Right lobe of liver (tissue), 6 donors: Measurements from ENCODE around the gene HOXB5. TPM values are rescaled to one million over a fixed set of nuclear protein-coding genes. Genes with fewer than 3 reads are reported as not detected.

ENCODE experiments used
- ATAC-seq, 4 donors: fragments of 200-7000 bp; cut with Tn5 transposase; one replicate each; pipeline ENCODE4 v1.9.1; 2020; ENCODE audit warnings: mild to moderate bottlenecking in 4 of 4, moderate library complexity in 4 of 4
- DNase-seq, 3 donors: peaks; one replicate each; pipeline ENCODE4 v3.0.0-alpha.2; 2020
- H3K27ac ChIP-seq, 3 donors: fragments of 200-600 bp; one replicate each; pipeline ENCODE4 v1.8.0; 2022
- H3K27me3 ChIP-seq, 2 donors: fragments of 200-600 bp; one replicate each; pipeline ENCODE4 v1.8.0; 2022
- H3K36me3 ChIP-seq, 4 donors: fragments of 200-600 bp; sonication (generic) in 1 of 4; one replicate each; pipeline versions ENCODE4 v1.5.1 to v1.8.0; 2017 to 2022; ENCODE audit warnings: control low read depth in 1 of 4
- H3K4me1 ChIP-seq, 4 donors: fragments of 200-600 bp; sonication (generic) in 1 of 4; one replicate each; pipeline versions ENCODE4 v1.5.1 to v1.8.0; 2017 to 2022; ENCODE audit warnings: control low read depth in 1 of 4
- H3K4me3 ChIP-seq, 3 donors: fragments of 200-600 bp; one replicate each; pipeline ENCODE4 v1.8.0; 2022
- H3K9me3 ChIP-seq, 4 donors: fragments of 200-600 bp; sonication (generic) in 1 of 4; one replicate each; pipeline versions ENCODE4 v1.5.1 to v1.8.0; 2017 to 2022; ENCODE audit warnings: control low read depth in 1 of 4
- POLR2A ChIP-seq: fragments of 450-650 bp; IDR thresholded peaks from one replicate; pipeline ENCODE4 v1.6.1; 2017; ENCODE audit warnings: antibody characterized with exemption, mild to moderate bottlenecking
- WGBS: methylation state at CpG from one replicate; pipeline ENCODE4 v1.1.6; 2018; ENCODE audit warnings: low coverage, low lambda C conversion rate; ENCODE audit not compliant: insufficient coverage; ENCODE audit errors: missing lambda C conversion rate; 5-methylcytosine and 5-hydroxymethylcytosine counted together
- intact Hi-C, 2 donors: fragments of 100-400 bp; cut with DNase I; formaldehyde crosslinking; loops; one replicate each; pipeline versions ENCODE4 v1.11.2 to v1.14.1; 2022
- total RNA-seq, 6 experiments: library from RNA; depleted of rRNA in 2 of 6; stranded (reverse); fragments of >200 nt in 2 of 6; fragmentation: NEBNext Ultra II Directional in 3 of 6; extraction: Animal tissue kit (Norgen Biotek cat#: 25700) in 3 of 6; gene quantifications; one replicate each; pipeline versions ENCODE4 v1.1.0 to v1.2.4, GENCODE V29; 2016 to 2023
- TF ChIP-seq, protein P1 (sequence below), 4 donors: fragments of 200-600 bp in 3 of 4; fragments of 450-650 bp in 1 of 4; IDR thresholded peaks; one replicate each; pipeline versions ENCODE4 v1.5.1 to v1.8.0; 2016 to 2022; ENCODE audit warnings: antibody characterized with exemption in 4 of 4, mild to moderate bottlenecking in 2 of 4
- donor health status: DM: no; HTN: yes; CAD: no.
- donor health status: DM: no; HTN: no; CAD: no.
- donor health status: DM: no; HTN: no; CAD: no.
- donor health status: DM: no; HTN: yes; CAD: no.
- donor health status: DM: no; HTN: yes; CAD: no.

The HOXB5 gene
- total RNA-seq, 6 experiments from 2014 or later = 0.11 to 0.29 (median 0.19) TPM; not detected in 1

DNA sequence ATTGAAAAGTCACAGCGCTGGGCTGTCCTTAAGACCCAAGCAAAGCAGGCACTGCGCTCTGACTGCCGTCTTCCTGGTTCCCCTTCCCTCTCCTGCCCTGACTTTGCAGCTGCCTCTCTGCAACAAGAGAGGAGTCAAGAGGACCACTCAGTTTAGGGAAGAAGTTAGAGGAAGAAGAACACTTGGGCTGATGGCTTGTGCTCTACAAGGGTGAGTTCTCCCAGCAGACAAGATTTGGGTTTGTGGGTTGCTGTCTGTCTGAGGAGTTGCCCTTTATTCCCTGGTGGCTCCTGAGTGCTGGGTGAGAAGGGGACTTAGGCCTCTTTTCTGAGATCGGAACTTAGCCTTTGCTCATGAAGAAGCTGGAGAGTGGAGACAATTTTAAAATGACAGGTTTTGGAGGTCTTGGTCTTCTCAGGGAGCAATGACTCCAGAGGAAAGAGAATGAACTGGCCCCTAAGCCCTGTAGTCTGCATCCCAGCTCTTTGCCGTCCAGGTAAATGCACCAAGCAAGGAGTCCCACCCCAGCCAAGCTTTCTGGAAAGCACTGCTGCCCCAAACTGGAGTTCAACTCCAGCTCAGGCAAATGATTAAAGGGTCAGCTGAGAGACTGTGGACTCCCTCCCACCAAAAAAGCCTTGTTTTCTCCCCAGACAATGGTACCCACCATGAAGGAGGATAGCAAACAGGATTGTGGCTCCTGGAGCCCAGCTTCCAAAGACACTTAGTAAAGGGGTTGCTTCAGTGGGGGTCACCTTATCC lies 35.3 kb upstream of the HOXB5 start:
- peak in 1 of 4 donors; percentile 31 for ATAC-seq
- no peak for TF ChIP-seq POLR2A
- TF ChIP-seq, protein P1, sequence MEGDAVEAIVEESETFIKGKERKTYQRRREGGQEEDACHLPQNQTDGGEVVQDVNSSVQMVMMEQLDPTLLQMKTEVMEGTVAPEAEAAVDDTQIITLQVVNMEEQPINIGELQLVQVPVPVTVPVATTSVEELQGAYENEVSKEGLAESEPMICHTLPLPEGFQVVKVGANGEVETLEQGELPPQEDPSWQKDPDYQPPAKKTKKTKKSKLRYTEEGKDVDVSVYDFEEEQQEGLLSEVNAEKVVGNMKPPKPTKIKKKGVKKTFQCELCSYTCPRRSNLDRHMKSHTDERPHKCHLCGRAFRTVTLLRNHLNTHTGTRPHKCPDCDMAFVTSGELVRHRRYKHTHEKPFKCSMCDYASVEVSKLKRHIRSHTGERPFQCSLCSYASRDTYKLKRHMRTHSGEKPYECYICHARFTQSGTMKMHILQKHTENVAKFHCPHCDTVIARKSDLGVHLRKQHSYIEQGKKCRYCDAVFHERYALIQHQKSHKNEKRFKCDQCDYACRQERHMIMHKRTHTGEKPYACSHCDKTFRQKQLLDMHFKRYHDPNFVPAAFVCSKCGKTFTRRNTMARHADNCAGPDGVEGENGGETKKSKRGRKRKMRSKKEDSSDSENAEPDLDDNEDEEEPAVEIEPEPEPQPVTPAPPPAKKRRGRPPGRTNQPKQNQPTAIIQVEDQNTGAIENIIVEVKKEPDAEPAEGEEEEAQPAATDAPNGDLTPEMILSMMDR (IDR thresholded peaks at IDR 0.05) = no peak
- WGBS = 17% methylated on average over 4 of the region's 5 CpGs
- H3K4me3 ChIP-seq = no peak overlapping the region
- no peaks in the 10 kb centered on the region for H3K9me3 ChIP-seq
- no peak for DNase-seq
- H3K4me1 ChIP-seq = peaks cover 0 to 17% (median 2%) of the 10 kb centered on the region in 4 donors
- H3K27ac ChIP-seq = no peak overlapping the region
- intact Hi-C loops = no loop called here
- H3K36me3 ChIP-seq = no peaks in the 10 kb centered on the region
- H3K27me3 ChIP-seq = peaks cover 35 to 81% of the 10 kb centered on the region in 2 donors

DNA sequence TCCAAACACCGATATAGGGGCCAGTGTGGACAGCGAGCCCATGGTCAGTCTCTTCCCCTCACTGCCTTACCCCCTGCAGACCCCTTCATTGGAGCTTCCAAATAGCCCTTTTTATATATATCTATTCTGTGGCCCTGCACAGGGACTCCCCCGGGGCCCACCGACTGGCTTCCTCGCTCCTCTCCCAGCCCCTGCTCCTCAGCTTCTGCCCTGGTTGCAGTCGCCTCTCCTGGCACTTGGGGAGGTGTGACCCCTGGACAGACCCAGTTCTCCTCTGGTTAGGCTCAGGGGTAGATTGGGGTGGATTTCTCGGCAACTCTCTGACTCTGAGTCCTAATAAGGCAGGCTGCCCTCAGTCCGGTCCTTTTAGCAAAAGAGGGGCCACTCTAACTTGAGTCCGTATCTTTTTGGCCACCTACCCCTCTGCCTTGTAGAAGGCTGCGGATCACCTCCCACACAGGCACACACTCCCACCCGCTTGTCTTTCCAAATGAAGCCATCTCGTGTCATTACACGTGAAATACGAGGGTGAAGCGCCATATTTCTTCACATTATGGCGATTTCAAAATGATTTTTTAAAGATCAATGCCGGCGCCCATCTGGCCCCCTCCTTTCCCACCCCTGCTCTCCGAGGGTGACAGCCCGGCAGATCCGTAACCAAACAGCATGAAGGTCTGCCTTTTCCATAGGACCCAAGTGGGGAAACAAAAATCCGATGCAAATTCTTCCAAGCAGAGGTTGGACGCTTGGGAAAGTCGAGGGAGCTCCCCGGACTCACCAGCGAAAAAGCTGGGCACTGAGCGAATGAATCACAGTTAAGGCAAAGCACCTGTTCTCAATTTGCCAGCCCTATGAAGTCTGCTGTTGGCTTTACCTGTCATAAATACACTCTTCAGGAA lies 34.3 kb upstream of the HOXB5 start:
- H3K4me1 ChIP-seq = peaks cover 0 to 17% (median 2%) of the 10 kb centered on the region in 4 donors
- no peak overlapping the region for H3K4me3 ChIP-seq
- peaks cover 30 to 72% of the 10 kb centered on the region in 2 donors for H3K27me3 ChIP-seq
- intact Hi-C loops = no loop called here
- H3K27ac ChIP-seq = no peak overlapping the region
- DNase-seq (no peak), ATAC-seq (no peak)
- WGBS = 12% methylated on average over 26 of the region's 27 CpGs
- no peaks in the 10 kb centered on the region for H3K36me3 ChIP-seq
- no peaks in the 10 kb centered on the region for H3K9me3 ChIP-seq
- TF ChIP-seq, protein P1 (IDR thresholded peaks at IDR 0.05) = no peak
- TF ChIP-seq POLR2A = no peak

DNA sequence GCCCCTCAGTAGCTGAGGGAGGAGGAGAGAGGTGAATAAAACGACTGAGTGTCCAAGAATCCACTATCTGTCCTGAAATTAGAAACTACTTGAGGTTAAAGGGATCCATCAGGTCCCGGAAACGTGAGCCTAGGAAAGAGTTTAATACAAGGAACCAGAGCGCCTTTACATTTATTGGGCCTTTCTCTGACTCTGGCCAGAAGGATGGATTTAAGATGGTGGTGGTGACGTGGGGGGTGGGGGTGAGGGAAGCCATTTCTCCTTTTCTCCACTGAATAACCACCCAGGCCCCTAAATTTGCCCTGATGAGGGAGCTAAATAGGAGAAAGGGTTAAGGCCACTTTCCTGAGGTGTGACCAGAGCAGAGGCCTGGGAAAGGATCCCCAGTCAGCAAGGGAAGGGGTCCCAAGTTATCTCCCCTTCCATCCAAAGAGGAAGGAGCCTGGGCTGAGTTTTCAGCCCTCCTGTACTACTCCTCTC lies 33.6 kb upstream of the HOXB5 start:
- 3% methylated on average over 5 of the region's 5 CpGs for WGBS
- ATAC-seq = no peak
- no peaks in the 10 kb centered on the region for H3K9me3 ChIP-seq
- H3K4me3 ChIP-seq = no peak overlapping the region
- peaks cover 30 to 72% of the 10 kb centered on the region in 2 donors for H3K27me3 ChIP-seq
- H3K36me3 ChIP-seq = no peaks in the 10 kb centered on the region
- intact Hi-C loops = no loop called here
- TF ChIP-seq, protein P1 (IDR thresholded peaks at IDR 0.05) = no peak
- TF ChIP-seq POLR2A = no peak
- peaks cover 0 to 17% (median 2%) of the 10 kb centered on the region in 4 donors for H3K4me1 ChIP-seq
- no peak overlapping the region for H3K27ac ChIP-seq
- no peak for DNase-seq

DNA sequence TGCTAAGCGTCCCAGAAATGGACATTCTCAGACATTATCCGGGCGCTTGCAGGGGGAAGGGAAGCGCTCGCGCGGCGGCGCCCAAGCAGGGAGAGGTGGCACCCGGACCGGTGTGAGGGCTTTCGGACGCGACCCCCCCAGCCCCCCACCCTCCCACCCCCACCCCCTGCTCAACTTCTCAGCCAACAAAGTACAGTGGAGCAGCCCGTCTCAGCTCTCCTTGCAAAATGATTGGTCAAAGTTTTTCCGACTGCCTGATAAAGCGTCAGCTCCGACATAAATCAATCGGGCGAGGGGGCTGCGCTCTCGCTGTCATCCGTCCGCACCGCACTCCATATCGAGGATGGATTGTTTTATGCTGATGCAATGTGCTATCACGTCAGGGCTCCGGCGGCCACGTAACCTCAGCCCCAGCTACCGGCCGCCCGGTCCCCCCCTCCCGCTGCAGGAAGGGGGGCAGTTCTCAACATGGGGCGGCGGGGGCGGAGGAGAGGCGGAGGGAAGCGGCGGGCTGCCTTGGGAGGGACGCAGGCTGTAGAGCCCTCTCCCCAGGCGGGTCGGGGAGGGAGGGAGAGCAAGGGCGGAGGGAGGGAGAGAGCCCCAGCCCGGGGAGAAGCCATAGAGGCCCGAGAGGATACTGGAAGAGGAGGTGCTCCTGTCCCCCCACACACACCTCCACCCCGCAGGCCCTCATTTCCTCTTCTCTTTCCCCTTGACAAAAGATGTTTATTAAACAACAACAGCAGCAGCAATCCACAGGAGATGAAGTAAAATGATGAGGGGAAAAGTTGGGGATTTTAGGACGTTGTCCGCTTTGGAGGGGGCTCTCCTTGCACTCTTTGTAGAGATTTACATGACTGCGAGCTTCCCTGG lies 32.9 kb upstream of the HOXB5 start, which contains the start of gene HOXB9:
HOXB9 (minus strand) TSS at position 114 of the 873 bp plus-strand sequence; CDS start at position 25, 89 bp downstream.
- Histone ChIP-seq H3K27ac (no peak within 1 kb of the TSS), H3K4me3 (peak within 1 kb of the TSS in 2 of 3 donors; percentile 9 to 31), H3K36me3 (no peaks in the 10 kb centered on the region), H3K27me3 (peaks cover 32 to 72% of the 10 kb centered on the region in 2 donors), H3K9me3 (no peaks in the 10 kb centered on the region), H3K4me1 (peaks cover 0 to 17% (median 2%) of the 10 kb centered on the region in 4 donors)
- intact Hi-C loops = no loop called here
- WGBS = 2% methylated on average over 24 of the region's 50 CpGs
- no peak for DNase-seq
- TF ChIP-seq, protein P1 (IDR thresholded peaks at IDR 0.05) = no peak
- no peak for TF ChIP-seq POLR2A
- ATAC-seq = no peak
